Liver (tissue), 3 donors: ENCODE measurements around the gene ADCY7.

Experiments used
- ATF3 ChIP-seq: IDR thresholded peaks from 2 replicates; pipeline ENCODE4 v1.6.1; 2016; ENCODE audit warnings: antibody characterized with exemption
- CTCF ChIP-seq: fragments of 150-350 bp; IDR thresholded peaks from 2 replicates; pipeline ENCODE4 v1.5.1; 2017; ENCODE audit warnings: improper control_type of control experiment, low read depth, low read length; ENCODE audit not compliant: missing input control
- FOXA1 ChIP-seq: IDR thresholded peaks from 2 replicates; pipeline ENCODE4 v1.6.1; 2016; ENCODE audit warnings: antibody characterized with exemption
- GABPA ChIP-seq, 2 donors: IDR thresholded peaks in 1 of 2; conservative IDR thresholded peaks in 1 of 2; 2 replicates each; pipeline ENCODE4 v1.6.1; 2016; ENCODE audit warnings: antibody characterized with exemption in 2 of 2, mild to moderate bottlenecking in 1 of 2, moderate library complexity in 1 of 2
- HNF4A ChIP-seq, 2 donors: conservative IDR thresholded peaks; 2 replicates each; pipeline ENCODE4 v1.6.1; 2016; ENCODE audit warnings: antibody characterized with exemption in 2 of 2, mild to moderate bottlenecking in 2 of 2
- REST ChIP-seq: IDR thresholded peaks from 2 replicates; pipeline ENCODE4 v1.6.1; 2016; ENCODE audit warnings: antibody characterized with exemption, mild to moderate bottlenecking
- RXRA ChIP-seq, 2 donors: IDR thresholded peaks; 2 replicates each; pipeline ENCODE4 v1.6.1; 2017 to 2018; ENCODE audit warnings: antibody characterized with exemption in 2 of 2, mild to moderate bottlenecking in 1 of 2
- SP1 ChIP-seq: IDR thresholded peaks from 2 replicates; pipeline ENCODE4 v1.6.1; 2018; ENCODE audit warnings: antibody characterized with exemption, mild to moderate bottlenecking
- TAF1 ChIP-seq: conservative IDR thresholded peaks from 2 replicates; pipeline ENCODE4 v1.6.1; 2016; ENCODE audit warnings: antibody characterized with exemption, mild to moderate bottlenecking
- TF ChIP-seq, protein P1 (sequence below): IDR thresholded peaks from 2 replicates; pipeline ENCODE4 v1.6.1; 2016; ENCODE audit warnings: antibody characterized with exemption
- donor health status: healthy.
- donor health status: healthy.

GRCh38 chr16:50326264-50326663 is 59.9 kb downstream of the ADCY7 start:
- TF ChIP-seq CTCF (no peak), GABPA (IDR thresholded peaks at IDR 0.05 in 1 of 2, conservative IDR thresholded peaks at IDR 0.05 in 1 of 2) (no peak), TAF1 (no peak), RXRA (IDR thresholded peaks at IDR 0.05) (no peak), REST (no peak), FOXA1 (no peak), SP1 (no peak), HNF4A (conservative IDR thresholded peaks at IDR 0.05) (no peak), ATF3 (no peak)
- TF ChIP-seq, protein P1, sequence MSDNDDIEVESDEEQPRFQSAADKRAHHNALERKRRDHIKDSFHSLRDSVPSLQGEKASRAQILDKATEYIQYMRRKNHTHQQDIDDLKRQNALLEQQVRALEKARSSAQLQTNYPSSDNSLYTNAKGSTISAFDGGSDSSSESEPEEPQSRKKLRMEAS, result no peak
